ENCODE measurements around the gene LAMTOR2.
A peak's percentile ranks its signal among the peaks of the same experiment; 100 is the strongest.
"Not testable (repeated sequence)": the region's sequence is repeated elsewhere in the genome, so short reads cannot be mapped to it uniquely, and the experiment has no call there.

LAMTOR2 gene

DNA sequence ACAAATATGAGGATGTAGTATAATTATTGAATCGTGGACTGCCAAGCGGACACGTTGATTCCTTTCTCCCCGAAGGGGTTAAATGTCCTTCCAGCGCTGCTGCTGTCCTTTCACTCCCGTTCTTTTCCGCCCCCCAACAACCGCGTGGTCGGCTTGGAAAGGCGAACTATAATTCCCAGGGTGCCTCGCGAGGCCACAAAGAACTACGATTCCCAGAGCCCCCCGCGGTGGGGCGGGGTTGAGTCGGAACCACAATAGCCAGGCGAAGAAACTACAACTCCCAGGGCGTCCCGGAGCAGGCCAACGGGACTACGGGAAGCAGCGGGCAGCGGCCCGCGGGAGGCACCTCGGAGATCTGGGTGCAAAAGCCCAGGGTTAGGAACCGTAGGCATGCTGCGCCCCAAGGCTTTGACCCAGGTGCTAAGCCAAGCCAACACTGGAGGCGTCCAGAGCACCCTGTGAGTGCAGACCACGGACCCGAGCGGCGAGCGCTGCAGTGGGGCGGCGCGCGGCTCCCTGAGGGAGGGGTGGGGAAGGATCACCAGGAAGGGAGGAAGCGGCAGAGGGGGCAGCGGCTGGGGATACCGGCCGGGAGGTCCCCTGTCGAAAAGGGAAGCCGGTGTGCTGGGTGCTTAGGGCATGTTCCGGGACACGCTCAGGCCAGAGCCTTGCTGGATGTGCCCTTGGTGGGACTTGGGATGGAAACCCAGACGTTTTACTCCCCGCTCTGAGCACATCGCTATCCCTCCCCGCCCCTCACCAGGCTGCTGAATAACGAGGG, at the start of gene LAMTOR2:
TSS of gene LAMTOR2 (plus strand) at position 283 of the 781 bp plus-strand sequence. CDS start at position 391, 108 bp downstream.
- DNase-seq, result peak; percentile 93

DNA sequence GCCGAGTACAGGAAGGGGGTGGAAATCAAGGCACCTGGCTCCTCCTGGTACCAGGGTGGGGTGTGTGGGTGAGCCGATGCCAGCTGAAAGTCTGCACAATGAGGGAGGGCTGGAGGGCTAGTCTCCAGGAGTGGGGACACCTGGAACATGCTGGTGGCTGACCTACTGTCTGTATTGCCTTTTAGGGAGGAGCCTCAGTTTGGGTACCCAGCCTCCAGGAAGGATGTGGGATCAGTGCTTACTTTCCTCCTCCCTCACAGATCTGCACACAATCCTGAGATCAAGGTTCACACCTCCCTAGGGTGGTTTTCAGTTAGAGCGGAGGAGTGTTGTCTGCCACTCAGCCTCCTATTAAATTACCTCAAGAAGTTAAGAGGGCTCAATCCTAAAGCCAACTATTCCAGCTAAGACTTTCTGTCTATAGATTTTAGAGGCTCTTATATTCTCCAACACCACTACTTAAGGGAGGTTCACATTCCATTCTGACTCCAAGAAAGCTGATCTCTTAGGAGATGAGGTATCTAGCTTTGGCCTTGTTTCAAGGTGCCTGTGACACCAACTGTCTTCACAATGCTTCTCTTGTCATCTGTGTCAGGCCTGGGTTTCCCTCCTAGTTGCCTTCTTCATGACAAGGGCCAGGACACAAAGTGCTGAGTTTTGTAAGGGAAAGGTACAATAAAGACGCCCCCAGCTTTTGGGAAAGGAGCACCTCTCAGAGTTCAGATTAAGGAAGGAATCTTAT, 49.6 kb upstream of the LAMTOR2 start:
- DNase-seq, result no peak

DNA sequence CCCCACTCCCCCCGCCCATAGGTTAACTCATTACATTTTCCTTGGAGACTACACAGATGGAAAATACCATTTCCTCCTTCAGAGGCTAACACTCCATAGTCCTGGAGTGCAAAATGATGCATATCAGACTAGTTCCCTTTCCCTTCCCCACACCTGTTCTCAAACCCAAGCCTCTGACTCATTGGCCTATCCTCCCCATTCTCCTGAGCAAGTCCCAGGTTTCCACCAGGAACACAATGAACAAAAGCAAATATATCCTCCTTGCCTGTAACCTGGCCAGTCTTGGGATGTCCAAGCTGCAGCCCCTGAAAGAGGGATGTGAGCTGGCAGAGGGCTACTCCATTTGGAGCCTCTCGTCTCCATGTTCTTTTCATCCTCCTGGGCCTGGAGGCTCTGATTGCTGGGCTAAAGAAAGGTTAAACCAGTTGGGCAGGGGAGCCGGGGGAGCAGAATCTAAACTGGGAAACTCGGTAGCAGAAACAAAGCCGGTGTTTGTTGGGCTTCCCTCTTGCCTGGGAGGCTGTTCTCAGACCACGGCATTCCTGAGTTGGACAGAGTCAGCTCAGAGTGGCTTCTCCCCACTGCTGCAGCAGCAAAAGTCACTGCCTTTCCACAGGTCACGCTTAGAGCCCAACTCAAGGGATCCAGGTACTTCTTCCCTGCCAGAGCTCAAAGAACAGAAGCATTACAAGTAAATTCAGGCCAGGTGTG, 47.8 kb upstream of the LAMTOR2 start:
- no peak for DNase-seq

- DNase-seq, result no peak
These were observed 45.2 kb upstream of the LAMTOR2 start for GRCh38 chr1:156009404-156009803.

- no peak for DNase-seq
These were observed 42.3 kb upstream of the LAMTOR2 start for GRCh38 chr1:156012051-156012817.

GRCh38 chr1:156014829-156015228, 39.8 kb upstream of the LAMTOR2 start:
- no peak for DNase-seq

DNA sequence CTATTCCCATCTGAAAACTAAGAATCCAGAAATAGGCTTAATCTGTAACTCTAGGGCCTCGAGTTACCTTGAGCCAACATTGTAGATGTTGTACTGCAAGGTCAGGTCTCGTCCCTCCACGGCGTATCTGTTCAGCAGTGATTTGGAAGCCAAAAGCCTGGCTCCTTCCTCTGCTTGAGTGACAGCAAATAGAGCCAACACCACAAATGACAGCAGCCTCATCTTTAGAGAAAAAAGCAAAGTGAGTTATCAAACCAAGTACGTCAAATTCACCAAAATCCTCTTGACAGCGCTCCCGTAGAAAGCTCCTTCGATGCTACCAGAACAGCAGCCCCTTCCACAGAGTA, 34.7 kb upstream of the LAMTOR2 start:
- no peak for DNase-seq

GRCh38 chr1:156020293-156021092, 34.1 kb upstream of the LAMTOR2 start, which contains the start of gene SSR2:
Gene SSR2 (minus strand): TSS chr1:156020951. CDS start chr1:156020167, 784 bp downstream.
- peak; percentile 75 for DNase-seq

GRCh38 chr1:156021093-156021428, 33.5 kb upstream of the LAMTOR2 start:
- DNase-seq, result no peak

DNA sequence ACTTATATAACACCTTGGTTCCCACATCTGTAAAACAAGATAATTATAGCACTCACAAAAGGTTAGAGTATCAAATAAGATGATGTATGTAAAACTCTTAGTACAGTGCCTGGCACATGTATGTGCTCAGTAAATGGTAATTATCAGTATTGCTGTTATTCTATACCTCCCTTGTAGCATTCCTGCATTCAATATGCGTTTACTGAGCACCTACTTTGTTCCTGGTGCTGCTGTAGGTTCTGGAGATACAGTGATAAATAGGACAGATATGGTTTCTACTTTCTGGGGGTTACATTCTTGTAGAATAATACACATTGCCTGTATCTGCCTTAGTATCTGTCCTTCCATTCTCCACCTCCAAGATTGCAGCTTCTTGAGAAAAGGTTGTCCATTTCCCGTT, 32.6 kb upstream of the LAMTOR2 start:
- DNase-seq, result no peak

- DNase-seq, result no peak
These were observed 29.8 kb upstream of the LAMTOR2 start for GRCh38 chr1:156024801-156025200.

- no peak for DNase-seq
These were observed 28.7 kb upstream of the LAMTOR2 start for GRCh38 chr1:156025876-156026275.

DNA sequence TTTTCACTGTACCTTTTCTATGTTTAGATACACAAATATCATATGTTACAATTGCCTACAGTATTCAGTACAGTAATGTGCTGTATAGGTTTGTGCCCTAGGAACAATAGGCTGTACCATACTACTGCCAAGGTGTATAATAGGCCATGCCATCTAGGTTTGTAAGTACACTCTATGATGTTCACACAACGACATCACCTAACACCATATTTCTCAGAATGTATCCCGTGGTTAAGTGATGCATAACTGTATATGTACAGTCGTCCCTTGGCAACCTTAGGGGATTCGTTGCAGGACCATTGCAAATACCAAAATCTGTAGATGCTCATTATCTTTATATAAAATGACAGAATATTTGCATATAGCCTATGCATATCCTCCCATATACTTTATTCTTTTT, 28.0 kb upstream of the LAMTOR2 start:
- DNase-seq, result no peak

- DNase-seq, result no peak
These were observed 21.6 kb upstream of the LAMTOR2 start for GRCh38 chr1:156033011-156033410.

DNA sequence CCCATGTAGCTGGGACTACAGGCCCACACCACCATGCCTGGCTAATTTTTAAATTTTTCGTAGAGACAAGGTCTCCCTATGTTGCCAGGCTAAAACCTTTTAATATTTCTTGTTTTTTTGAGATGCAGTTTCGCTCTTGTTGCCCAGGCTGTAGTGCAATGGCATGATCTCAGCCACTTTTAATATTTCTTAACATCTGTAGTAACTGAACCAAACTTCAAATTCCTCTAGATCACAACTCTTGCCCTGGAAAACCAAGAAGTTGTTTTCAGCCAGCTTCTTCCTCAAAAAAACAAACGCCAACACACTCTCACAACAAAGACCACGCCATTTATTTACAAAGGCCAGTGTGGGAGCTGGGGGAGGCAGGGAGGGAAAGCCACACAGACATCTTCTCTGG, 19.6 kb upstream of the LAMTOR2 start:
- DNase-seq, result not testable (repeated sequence)

GRCh38 chr1:156042828-156043227, 11.8 kb upstream of the LAMTOR2 start:
- no peak for DNase-seq

GRCh38 chr1:156045076-156045475, 9.5 kb upstream of the LAMTOR2 start:
- DNase-seq, result no peak

DNA sequence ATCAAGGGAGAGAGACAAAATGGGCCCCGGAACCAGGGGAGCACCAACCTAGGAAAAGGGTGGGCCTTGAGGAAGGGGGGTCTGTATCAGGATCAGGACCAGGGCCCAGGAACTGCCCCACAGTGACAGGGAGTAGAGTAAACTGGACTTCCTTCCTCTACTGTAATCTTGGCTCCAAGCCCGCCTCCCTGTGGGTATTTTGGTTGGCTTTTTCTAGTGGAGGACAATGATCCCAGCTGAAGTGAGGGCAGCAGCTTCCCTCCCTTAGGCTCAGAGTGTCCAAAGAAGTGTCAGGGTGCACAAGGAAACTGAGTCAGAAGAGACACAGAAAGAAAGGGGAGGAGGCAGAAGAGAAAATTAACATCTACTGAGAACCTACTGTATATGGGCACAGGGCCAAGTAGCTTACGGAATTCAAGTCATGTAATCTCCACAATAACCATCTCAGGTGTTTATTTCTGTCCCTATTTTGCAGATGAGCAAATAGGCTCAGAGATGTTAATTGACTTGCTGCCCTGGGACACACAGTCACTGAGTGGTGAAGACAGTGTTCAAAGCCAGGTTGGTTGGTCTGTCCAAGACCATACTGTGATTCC, 5.8 kb upstream of the LAMTOR2 start:
- DNase-seq, result no peak

DNA sequence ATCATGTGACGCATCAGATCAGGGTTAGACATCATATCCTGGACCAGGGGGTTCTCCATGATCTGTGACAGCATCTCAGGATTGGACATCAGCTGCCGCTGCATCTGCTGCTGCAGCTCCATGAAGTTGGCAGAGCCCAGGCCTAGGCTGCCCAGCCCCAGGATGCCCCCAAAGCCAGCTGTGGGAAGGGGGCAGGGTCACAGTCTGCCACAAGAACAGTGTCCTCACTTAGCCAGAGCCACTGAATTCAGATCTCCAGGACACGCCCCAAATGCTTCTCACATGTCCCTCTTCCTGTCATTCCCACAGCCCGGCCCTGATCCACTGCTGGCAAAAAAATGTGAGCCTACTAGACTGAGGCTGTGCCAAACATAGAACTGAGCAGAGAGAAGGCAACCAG, 4.2 kb upstream of the LAMTOR2 start:
- DNase-seq, result no peak

- DNase-seq, result no peak
These were observed 3.4 kb upstream of the LAMTOR2 start for GRCh38 chr1:156051011-156051725.

All from NK-92 treated with Interleukin-12 subunit alpha and Interleukin-12 subunit beta, amount 100 ng/mL, for 24 hours (cell line).